T-helper 2 cell treated with Interferon-gamma antibody and Interleukin-4, amounts not matched to agents 100 ng/mL and 5 ng/mL, for 36 hours (primary cell): ENCODE data around the gene ETNK2. TPM values are rescaled to one million over a fixed set of nuclear protein-coding genes. Genes with fewer than 3 reads are reported as not detected.

ENCODE experiments used
- intact Hi-C: fragments of 100-400 bp; cut with micrococcal nuclease; formaldehyde crosslinking; loops from one replicate; pipeline ENCODE4 v1.15.1; 2023
- total RNA-seq: library from RNA; stranded (reverse); gene quantifications from 2 replicates; pipeline ENCODE4 v1.2.3, GENCODE V29; 2022

Gene ETNK2
- total RNA-seq, 1 donor from 2014 or later = 0.16 TPM

DNA sequence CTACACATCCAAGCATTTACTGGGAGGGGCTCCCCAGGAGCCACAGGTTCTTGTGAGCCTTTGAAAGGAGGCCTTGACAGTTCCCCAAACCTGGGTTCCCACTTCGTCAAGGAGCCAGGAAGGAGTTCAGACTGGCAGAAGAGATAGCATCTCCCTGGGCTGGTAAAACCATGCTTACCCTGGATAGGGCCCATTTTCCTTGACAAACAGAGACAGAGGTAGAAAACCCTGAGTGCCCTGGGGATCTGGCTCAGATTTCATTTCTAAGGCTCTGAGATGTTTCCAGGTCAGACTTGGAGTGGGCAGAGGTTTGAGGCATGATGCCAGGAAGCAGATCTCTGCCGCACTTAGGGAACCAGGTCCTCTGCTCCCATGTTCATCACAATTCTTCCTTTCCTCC, 2.7 kb downstream of the ETNK2 start:
- intact Hi-C loops = no loop called here

DNA sequence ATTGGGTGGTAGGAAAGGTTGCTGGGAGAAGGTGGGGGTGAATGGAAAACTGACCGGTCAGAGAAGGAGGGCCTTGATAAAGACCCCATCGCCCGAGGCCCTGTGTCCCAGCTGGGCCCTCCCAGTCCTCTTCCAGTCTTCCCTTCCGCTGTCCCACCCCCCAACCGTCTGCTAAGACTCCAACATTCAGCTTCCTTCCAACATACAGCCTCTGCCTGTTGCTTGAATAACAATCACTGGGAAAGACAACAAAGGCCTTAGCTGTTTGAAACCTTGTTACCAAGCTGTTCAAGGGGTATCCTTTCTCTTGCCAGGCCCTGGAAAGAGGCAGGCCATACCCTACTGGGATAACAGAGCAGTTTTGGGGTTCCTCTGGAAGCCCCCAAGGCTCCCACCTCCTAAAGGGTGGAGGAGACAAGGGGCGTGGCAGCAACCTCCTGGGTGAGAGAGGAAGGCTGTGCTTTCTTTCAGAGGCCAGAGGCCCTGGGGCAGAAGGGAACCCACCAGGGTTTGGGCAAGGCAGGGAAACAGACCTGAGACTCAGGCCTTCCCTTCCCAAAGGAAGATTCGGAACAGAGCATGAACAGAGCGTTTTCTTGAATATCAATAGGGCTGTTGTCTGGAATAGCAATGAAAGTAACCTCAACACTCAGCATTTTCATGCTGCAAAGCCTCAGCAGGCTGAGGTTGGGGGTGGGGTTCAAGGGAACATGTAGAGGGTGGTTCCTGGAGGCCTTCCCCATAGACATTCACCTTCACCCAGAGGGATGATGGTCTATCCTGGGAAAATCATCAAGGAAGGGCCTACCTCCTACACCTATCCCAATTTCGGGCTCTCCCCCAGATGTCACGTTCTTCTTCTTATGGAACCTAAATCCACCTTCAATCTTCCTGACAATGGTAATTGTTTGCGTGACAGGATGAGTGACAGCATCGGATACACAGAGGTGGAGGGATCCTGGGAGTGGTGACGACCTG, 4.1 kb downstream of the ETNK2 start:
- intact Hi-C loops = no loop called here

DNA sequence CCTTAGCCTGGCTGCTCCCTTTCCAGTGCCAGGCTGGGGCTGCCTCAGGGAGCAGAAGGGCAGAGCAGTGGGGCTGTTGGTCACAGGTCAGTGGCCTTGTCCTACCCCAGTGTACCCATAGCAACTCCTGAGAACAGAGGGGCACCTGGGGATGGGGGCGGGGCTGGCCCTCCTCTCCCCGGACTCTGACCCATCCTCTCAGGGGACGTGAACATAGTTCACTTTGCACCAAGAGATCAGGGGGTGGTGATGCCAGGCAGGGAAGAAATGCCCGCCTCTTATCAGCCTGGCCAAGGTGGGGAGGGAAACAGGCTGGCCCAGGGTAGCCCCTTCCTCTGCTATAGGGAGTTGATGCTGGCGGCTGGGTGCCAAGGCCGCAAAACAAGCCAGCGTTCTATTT, 4.9 kb downstream of the ETNK2 start:
- intact Hi-C loops = no loop called here

DNA sequence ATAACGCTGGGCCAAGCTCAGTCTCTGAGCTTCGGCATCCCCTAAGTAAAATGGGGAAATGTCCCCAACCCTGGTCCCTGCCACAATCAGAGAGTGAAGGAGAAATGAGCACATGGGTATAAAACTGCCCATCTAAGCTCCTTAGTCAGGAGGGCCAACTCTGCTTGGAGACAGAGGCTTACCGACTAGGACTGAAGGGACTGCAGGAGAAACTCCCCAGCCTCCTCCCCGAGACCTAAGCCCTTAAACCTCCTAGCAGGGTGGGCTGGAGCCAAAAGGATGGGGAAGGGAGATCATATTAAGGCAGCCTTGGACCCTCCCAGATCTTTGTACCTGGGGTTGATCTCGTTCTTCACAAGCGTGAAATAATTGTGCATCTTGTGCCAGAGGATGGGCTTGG, 5.5 kb downstream of the ETNK2 start:
- intact Hi-C loops = no loop called here

DNA sequence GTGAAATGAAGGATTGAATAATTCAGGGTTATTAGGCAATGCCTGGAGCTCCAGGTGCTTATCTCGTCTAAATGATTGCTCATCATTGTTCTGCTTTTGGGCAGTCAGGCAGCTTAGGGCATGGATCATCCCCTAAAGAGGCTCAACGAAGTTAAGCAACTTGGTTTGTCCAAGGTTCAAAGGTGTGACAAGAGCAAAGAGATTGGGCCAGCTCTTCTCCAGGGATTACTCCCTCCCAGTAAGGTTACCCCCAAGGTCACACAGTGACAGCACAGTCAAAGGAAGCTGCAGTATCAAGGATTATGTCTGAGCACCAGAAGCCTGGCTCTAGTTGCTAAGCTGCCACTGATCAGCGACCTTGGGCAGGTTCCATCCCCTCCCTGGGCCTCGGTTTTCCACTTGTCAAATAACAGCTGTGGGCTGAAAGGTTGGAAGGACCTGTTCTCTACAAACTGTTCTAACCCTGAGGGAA, 6.8 kb downstream of the ETNK2 start:
- intact Hi-C loops = no loop called here

DNA sequence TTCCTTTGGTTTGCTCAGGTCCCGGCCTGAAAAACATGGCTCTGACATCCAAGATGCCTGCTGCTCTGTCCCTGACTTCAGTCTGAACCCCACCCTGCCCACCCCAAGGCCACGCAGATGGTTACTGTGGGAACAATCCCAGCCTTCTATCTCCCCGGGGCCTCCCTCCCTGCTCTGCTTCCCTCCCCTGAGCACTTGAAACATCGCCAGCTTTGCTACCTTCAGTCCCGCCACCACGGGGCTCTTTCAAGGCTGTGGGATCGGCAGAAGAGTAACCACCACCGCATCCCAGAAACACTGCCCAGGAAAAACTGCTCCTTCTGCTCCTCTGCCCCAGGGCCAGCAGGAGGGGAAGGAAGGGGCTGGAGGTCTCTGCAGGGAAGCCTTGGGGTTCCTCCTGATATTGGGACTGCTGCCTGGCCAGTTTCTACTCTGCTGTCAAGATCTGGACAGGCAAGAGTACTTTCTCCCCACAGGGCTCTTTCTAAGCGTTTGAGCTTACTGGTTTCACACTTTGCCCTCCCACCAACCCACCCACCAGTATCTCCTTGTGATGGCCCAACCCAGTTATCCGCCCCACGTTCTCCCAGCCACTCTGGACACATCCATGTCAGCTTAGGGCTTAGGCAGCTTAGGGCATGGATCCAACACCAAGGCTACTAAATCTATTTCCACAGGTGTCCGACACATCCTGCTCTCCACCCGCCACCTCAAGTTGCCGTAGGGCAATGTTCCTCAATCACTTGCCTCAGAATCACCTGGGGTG, 8.4 kb downstream of the ETNK2 start:
- intact Hi-C loops = no loop called here

DNA sequence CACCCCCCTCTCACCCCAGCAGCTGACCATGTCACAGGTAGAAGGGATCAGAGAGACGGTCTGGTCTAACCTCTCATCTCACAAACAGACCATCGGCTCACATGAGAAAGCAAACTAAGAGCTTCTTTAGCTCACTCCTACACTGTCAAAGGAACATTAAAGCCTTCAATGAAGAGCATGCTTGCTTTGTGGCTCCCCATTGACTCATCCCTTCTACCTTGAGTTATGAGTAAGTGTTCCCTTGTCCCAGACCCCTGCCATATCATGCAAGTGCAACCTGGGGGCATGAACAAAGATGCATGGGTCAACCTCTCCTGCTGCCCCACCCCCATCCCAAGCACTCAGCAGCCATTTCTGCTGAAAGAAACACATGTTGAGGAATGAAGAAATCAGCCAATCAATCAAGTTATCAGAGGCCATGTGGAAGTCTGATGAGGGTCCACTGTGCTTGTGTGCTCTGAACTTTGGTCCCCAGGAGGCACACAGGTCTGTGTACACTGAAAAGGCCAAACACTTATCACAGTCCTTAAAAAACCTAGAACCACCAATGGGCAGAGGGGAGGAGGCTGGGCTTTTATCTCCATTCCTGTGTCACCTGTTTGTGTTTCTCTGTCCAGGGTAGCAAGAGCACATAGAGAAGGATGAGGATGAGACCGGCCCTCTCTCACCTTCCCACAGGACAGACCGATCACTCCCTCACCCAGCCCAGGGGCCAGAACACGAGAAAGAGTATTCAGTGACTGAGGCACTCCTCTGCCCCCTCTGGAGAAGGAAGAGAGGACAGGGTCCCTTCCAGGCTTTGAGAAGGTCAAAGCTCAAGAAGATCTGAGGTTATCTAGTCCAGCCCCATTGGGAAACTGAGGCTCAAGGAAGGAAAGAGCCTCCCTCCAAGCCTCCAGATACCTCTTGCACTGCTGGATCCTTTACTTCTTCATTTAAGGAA, 9.5 kb downstream of the ETNK2 start:
- intact Hi-C loops = no loop called here

DNA sequence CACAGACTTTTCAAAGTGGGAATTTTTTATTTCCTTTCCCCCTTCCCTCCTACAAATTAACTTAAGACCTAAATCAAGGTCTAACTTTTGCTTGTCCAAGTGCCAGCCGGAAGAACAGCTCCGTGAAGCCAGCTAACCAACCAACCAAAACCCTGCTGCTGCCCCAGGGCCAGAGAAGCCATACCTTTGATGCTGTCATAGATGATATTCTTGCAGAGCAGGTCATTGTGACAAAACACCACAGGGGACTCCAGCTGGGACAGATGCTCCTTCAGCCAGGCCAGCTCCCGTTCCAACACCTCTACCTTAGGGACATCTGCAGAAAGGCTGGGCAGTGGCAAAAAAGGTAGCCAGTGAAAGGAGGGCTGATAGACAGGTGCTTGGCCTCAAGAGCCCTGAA, 10.7 kb downstream of the ETNK2 start:
- intact Hi-C loops = no loop called here

DNA sequence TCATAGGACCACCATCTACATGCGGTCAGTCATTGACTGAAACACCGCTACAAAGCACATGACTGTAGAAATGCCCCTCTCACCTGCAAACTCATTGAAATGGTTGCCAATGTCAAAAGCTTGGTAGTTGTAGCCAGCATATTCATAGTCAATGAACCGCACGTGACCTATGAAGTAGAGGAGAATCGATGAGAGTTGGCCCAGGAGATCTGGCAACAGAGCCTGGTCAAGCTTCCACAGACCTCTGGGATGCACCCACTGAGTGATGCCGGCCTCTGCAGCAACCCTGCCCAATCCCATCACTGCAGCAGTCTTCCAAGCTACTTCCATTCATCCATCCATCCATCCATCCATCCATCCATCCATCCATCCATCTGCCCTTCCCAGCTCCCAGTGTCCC, 11.9 kb downstream of the ETNK2 start:
- intact Hi-C loops = no loop called here

DNA sequence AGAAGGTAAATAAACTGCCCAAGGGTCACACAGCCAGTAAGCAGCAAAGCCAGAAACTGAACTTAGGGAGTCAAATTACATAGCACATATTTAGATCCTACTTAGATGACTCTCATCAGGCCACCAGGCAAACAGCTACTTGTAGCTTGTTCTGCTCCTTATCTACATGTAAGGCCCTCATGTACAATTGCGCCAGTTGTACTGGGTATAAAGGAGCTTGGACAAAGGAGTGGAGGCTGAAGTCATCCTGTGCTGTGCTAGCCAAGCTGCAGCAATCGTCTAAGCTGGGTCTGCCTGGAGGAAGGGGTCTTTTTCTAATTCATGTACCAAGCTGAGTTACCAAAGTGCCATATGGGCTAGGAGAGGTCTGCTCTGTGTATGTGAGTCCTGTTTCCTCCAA, 12.8 kb downstream of the ETNK2 start:
- intact Hi-C loops = no loop called here

DNA sequence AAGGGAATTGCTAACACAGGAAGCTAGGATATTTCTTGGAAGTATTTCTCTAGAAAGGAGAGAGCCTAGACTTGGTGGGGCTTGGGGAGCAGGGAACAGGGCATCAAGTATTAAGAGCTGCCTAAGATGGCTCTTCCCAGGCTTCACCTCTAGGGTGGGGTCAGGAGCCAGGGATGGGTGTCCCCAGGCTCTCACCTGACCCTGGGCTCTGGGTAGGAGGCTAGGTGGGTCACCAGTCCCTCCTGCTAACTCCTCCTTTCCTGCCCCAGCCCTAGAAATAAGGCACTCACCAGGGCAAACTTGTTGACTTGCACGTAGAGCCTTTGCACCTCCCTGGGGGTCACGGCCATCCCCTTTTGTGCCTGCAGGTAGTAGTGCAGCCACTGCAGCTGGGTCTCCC, 15.0 kb downstream of the ETNK2 start:
- intact Hi-C loops = no loop called here

DNA sequence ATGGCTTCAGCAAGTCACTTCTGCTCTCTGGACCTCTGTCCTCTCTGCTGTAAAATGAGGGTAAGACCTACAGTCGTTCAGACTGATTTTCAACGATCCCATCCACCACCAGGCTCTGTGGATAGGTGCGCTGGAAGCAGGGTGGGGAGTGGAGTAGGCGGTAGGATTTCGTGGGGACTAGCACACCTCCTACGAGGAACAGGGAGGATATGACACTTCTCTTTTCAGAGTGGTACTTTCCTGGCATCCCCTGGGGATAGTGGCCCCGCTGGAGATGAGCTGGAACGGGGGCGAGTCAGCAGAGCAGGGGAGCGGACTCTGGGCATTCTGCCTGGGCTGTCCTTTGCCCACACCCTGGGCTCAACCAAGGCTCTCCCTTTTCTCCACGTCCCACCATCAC, 17.7 kb downstream of the ETNK2 start:
- intact Hi-C loops = no loop called here

DNA sequence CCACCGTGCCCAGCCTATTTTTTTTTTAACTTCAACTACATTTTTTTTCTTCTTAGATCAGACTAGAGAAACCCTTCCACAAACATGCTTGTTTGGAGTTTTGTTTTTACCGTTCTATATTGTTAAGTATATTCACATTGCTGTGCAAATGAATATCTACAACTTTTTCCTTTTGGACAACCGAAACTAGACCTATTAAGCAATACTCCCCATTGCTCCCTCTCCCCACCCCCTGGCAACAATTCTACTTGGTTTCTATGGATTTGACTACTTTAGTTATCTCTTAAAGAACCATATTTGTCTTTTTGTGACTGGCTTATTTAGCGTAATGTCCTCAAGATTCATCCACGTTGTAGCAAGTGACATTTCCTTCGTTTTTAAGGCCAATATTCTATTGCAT, 19.1 kb downstream of the ETNK2 start:
- intact Hi-C loops = no loop called here

DNA sequence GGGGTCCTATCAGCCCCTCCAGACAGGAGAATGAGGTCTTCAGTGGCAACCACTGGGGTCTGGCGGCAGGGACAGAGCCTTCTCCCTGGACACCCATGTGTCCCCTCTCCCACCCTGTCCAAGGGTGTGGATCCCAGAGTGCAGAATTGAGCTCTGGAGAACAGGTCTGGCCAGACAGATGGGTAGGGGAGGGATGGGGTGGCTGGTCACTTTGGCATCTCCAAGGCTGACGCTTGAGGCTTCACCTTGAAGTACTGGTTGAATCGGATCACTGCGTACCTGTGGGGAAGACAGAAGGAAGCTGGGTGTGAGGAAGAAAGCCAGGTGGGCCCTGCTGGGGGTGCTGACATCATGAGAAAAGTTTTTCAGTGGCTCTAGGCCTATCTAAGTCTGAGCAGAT, 19.9 kb downstream of the ETNK2 start:
- intact Hi-C loops = no loop called here

DNA sequence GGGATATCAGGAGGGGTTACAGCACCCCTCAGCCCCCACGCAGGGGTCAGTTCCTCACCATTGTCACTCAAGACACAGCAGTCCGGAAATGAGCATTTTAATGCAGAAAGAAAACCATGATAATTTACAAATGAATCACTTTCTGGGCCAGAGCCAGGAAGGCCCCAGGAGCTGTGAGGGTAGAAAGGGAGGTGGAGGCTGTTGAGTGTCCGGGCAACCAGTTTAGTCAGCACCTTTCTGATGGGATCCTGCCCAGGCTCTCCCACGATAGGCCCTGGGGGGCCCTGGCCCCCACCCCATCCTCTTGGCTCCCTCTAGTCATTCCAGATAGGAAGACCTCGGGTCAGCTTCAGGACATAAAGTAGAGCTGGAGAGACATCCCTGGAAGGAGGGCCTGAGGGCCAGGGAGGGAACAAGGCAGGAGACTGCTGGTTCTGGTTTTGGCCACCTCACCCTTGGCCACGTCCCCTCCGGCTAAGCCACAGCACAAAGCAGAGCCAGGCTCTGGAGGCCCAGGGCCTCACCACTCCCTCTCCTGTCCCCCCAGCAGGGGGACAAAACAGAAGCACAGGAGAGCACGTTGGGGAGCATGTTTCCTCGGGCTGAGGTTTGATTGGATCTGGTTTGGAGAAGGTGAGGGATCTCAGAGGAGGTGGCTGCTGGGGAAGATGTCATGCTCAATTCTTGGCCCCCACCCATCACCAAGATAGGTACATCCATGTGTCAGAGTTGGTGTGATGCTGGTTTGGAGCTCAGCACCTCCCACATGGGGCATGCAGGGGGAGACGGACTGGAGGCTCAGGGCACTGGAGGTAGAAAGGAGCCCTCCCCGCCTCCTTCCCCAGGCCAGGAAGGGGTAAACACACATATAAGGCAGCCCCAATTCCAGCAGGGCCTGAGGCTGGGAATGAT, 20.6 kb downstream of the ETNK2 start:
- intact Hi-C loops = no loop called here

DNA sequence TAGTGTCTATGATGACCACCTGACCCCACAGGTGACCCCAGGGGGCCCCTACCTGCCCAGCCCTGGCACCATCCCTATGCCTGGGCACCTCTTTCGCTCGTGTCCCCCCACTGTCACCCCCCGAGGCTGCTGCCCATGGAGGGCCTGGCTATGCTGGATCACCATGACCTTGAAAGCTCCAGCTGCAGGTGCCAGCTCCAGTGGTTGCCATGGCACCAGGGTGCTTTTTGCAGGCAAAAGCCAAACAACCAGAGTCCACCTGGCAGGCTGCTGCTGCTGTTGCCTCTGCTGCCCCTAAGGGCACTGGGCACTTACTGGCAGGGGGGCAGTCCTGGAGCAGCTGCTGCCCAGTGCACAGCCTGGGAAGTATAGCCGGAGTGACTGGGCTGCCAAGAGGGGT, 21.7 kb downstream of the ETNK2 start:
- intact Hi-C loops = no loop called here

DNA sequence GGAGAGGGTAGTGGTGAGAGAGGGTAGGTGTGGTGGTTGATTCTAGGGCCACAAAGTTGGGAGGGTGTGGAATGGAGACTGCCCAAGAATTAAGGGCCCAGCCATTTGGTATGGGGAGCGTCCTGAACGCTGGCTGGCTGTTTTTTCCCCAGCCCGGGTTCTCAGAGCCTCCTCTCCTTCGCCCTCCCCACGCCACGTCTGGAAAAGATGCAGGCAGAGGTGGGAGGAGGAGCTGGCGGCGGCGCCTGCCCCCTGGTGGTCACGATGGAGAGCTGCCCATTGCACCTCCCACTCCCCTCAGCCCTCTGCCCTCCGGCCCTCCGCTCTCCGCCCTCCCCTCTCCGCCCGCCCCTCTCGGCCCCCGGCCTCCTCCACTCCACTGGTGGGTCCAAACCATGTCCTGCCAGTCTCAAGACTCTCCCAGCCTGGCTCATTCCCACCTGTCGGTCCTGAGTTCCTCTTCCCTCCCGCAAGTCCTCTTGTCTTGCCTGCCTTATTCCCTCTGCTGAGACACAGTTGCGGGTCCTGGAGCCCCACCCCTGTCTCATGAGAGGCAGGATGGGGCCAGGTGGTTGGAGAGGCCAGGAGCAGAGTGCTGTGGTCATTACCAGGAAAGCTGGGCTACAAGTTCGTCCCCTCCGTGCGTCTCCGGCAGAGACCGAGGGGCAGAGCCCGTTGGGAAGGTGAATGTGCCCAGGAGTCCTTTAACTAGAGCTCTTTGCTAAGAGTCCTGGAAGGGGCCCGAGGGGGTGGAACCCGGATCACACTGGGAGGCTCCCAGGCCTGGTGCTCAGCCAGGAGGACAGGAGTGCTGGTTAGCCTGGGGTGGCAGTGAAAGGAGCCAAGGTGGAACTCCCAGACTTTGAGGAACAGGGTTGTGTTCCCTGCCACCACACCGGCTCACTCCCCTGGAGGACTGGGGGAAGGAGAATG, 22.6 kb downstream of the ETNK2 start:
- intact Hi-C loops = loop anchor here (1.0 kb wide), 1 partner anchor 268 kb away; the partner anchor contains the start of gene SNRPE

DNA sequence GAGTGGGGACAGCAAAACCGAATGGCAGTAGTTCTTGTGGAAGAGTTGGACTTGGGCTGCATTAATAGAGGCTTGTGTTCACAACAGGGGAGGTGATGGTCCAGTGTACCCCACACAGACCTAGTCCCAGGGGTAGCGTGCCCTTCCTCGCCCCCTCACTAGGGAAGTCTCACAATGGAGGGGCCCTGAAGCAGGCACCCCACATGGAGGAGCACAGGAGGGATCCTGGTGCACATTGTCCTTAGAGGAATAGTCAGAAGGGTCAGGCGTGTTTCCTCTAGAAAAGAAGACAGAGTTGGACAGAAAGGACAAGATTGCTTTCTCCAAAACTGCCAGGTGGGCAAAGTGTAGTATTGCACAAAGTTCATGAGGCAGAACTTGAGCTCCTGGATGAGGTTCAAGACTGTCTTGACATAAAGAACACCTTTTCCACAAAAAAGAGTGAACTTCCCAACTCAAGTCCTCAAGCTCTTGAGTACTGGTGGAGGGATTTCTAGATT, 23.3 kb downstream of the ETNK2 start:
- intact Hi-C loops = no loop called here
